Measurements from ENCODE around the gene NDUFB4.

The NDUFB4 gene

GRCh38 chr3:120622457-120622856 lies 26.3 kb downstream of the NDUFB4 start:
- 93% methylated on average over 2 of the region's 3 CpGs for WGBS (ENCODE audit: insufficient coverage)

GRCh38 chr3:120622870-120623726 lies 27.0 kb downstream of the NDUFB4 start:
- WGBS (ENCODE audit: insufficient coverage) = 82% methylated on average over 8 of the region's 12 CpGs
- H3K4me1 ChIP-seq (ENCODE audit: control extremely low read depth in 1 of 4, control insufficient read depth in 4 of 4, insufficient read depth in 4 of 4, low read length in 3 of 4) = no peaks in the 10 kb centered on the region
- no peaks in the 10 kb centered on the region for H3K27me3 ChIP-seq (replicated peaks in 2 of 5; ENCODE audit: control insufficient read depth in 4 of 5, insufficient read depth in 5 of 5, low read length in 4 of 5)
- ChIA-PET CTCF (no interaction called here), POLR2A (no interaction called here)
- DNase-seq = peak; percentile 14 to 50 (median 42)
- peaks cover 0 to 18% (median 9%) of the 10 kb centered on the region in 5 experiments for H3K9me3 ChIP-seq (ENCODE audit: control extremely low read depth in 1 of 5, control insufficient read depth in 4 of 5, insufficient read depth in 2 of 5, low read depth in 1 of 5, low read length in 4 of 5)
- H3K36me3 ChIP-seq (ENCODE audit: control insufficient read depth in 4 of 4, insufficient read depth in 4 of 4, low read length in 3 of 4) = no peaks in the 10 kb centered on the region
- H3K4me3 ChIP-seq (ENCODE audit: control insufficient read depth in 1 of 7, extremely low read depth in 1 of 7, insufficient read depth in 4 of 7, low read depth in 2 of 7, low read length in 6 of 7) = no peak overlapping the region
- H3K27ac ChIP-seq (ENCODE audit: insufficient read depth in 1 of 2, low read depth in 1 of 2, low read length in 2 of 2, poor library complexity in 1 of 2, severe bottlenecking in 2 of 2) = no peak overlapping the region

More at GRCh38 chr3:120622457-120622856, 26.3 kb downstream of the NDUFB4 start:
- H3K4me1 ChIP-seq (ENCODE audit: control extremely low read depth in 1 of 4, control insufficient read depth in 4 of 4, insufficient read depth in 4 of 4, low read length in 3 of 4) = no peaks in the 10 kb centered on the region
- H3K27ac ChIP-seq (ENCODE audit: insufficient read depth in 1 of 2, low read depth in 1 of 2, low read length in 2 of 2, poor library complexity in 1 of 2, severe bottlenecking in 2 of 2) = no peak overlapping the region
- no peak for DNase-seq
- no peaks in the 10 kb centered on the region for H3K36me3 ChIP-seq (ENCODE audit: control insufficient read depth in 4 of 4, insufficient read depth in 4 of 4, low read length in 3 of 4)
- no peak overlapping the region for H3K4me3 ChIP-seq (ENCODE audit: control insufficient read depth in 1 of 7, extremely low read depth in 1 of 7, insufficient read depth in 4 of 7, low read depth in 2 of 7, low read length in 6 of 7)
- no peaks in the 10 kb centered on the region for H3K27me3 ChIP-seq (replicated peaks in 2 of 5; ENCODE audit: control insufficient read depth in 4 of 5, insufficient read depth in 5 of 5, low read length in 4 of 5)
- ChIA-PET POLR2A (no interaction called here), CTCF (no interaction called here)
- peaks cover 0 to 18% (median 9%) of the 10 kb centered on the region in 5 experiments for H3K9me3 ChIP-seq (ENCODE audit: control extremely low read depth in 1 of 5, control insufficient read depth in 4 of 5, insufficient read depth in 2 of 5, low read depth in 1 of 5, low read length in 4 of 5)

GRCh38 chr3:120623727-120624093 lies 27.6 kb downstream of the NDUFB4 start:
- Histone ChIP-seq H3K27ac (ENCODE audit: insufficient read depth in 1 of 2, low read depth in 1 of 2, low read length in 2 of 2, poor library complexity in 1 of 2, severe bottlenecking in 2 of 2) (no peak overlapping the region), H3K4me3 (ENCODE audit: control insufficient read depth in 1 of 7, extremely low read depth in 1 of 7, insufficient read depth in 4 of 7, low read depth in 2 of 7, low read length in 6 of 7) (no peak overlapping the region), H3K9me3 (ENCODE audit: control extremely low read depth in 1 of 5, control insufficient read depth in 4 of 5, insufficient read depth in 2 of 5, low read depth in 1 of 5, low read length in 4 of 5) (peaks cover 0 to 18% (median 9%) of the 10 kb centered on the region in 5 experiments), H3K27me3 (replicated peaks in 2 of 5; ENCODE audit: control insufficient read depth in 4 of 5, insufficient read depth in 5 of 5, low read length in 4 of 5) (no peaks in the 10 kb centered on the region), H3K4me1 (ENCODE audit: control extremely low read depth in 1 of 4, control insufficient read depth in 4 of 4, insufficient read depth in 4 of 4, low read length in 3 of 4) (no peaks in the 10 kb centered on the region), H3K36me3 (ENCODE audit: control insufficient read depth in 4 of 4, insufficient read depth in 4 of 4, low read length in 3 of 4) (no peaks in the 10 kb centered on the region)
- CTCF ChIA-PET = no interaction called here
- no peak for DNase-seq
- POLR2A ChIA-PET = no interaction called here

GRCh38 chr3:120625159-120625586 lies 29.0 kb downstream of the NDUFB4 start:
- no peak for DNase-seq
- Histone ChIP-seq H3K36me3 (ENCODE audit: control insufficient read depth in 4 of 4, insufficient read depth in 4 of 4, low read length in 3 of 4) (no peaks in the 10 kb centered on the region), H3K9me3 (ENCODE audit: control extremely low read depth in 1 of 5, control insufficient read depth in 4 of 5, insufficient read depth in 2 of 5, low read depth in 1 of 5, low read length in 4 of 5) (peaks cover 0 to 18% (median 10%) of the 10 kb centered on the region in 5 experiments), H3K27ac (ENCODE audit: insufficient read depth in 1 of 2, low read depth in 1 of 2, low read length in 2 of 2, poor library complexity in 1 of 2, severe bottlenecking in 2 of 2) (no peak overlapping the region), H3K4me3 (ENCODE audit: control insufficient read depth in 1 of 7, extremely low read depth in 1 of 7, insufficient read depth in 4 of 7, low read depth in 2 of 7, low read length in 6 of 7) (no peak overlapping the region), H3K4me1 (ENCODE audit: control extremely low read depth in 1 of 4, control insufficient read depth in 4 of 4, insufficient read depth in 4 of 4, low read length in 3 of 4) (no peaks in the 10 kb centered on the region), H3K27me3 (replicated peaks in 2 of 5; ENCODE audit: control insufficient read depth in 4 of 5, insufficient read depth in 5 of 5, low read length in 4 of 5) (no peaks in the 10 kb centered on the region)
- ChIA-PET POLR2A (no interaction called here), CTCF (no interaction called here)

GRCh38 chr3:120634539-120634938 lies 38.4 kb downstream of the NDUFB4 start:
- no peak overlapping the region for H3K4me3 ChIP-seq (ENCODE audit: control insufficient read depth in 1 of 7, extremely low read depth in 1 of 7, insufficient read depth in 4 of 7, low read depth in 2 of 7, low read length in 6 of 7)
- no peaks in the 10 kb centered on the region for H3K27me3 ChIP-seq (replicated peaks in 2 of 5; ENCODE audit: control insufficient read depth in 4 of 5, insufficient read depth in 5 of 5, low read length in 4 of 5)
- H3K4me1 ChIP-seq (ENCODE audit: control extremely low read depth in 1 of 4, control insufficient read depth in 4 of 4, insufficient read depth in 4 of 4, low read length in 3 of 4) = no peaks in the 10 kb centered on the region
- ChIA-PET POLR2A (no interaction called here), CTCF (interaction anchor here (1.2 to 1.9 kb wide), 2 partner anchors 11 to 13 kb away, joined by 4 to 6 read pairs; no protein-coding TSS in a partner anchor)
- no peak overlapping the region for H3K27ac ChIP-seq (ENCODE audit: insufficient read depth in 1 of 2, low read depth in 1 of 2, low read length in 2 of 2, poor library complexity in 1 of 2, severe bottlenecking in 2 of 2)
- no peak for DNase-seq
- WGBS (ENCODE audit: insufficient coverage) = no CpG with 5 or more reads among the region's 1 CpG
- peaks cover 0 to 3% (median 2%) of the 10 kb centered on the region in 5 experiments for H3K9me3 ChIP-seq (ENCODE audit: control extremely low read depth in 1 of 5, control insufficient read depth in 4 of 5, insufficient read depth in 2 of 5, low read depth in 1 of 5, low read length in 4 of 5)
- H3K36me3 ChIP-seq (ENCODE audit: control insufficient read depth in 4 of 4, insufficient read depth in 4 of 4, low read length in 3 of 4) = no peaks in the 10 kb centered on the region

GRCh38 chr3:120636795-120637401 lies 40.8 kb downstream of the NDUFB4 start:
- H3K4me1 ChIP-seq (ENCODE audit: control extremely low read depth in 1 of 4, control insufficient read depth in 4 of 4, insufficient read depth in 4 of 4, low read length in 3 of 4) = peaks cover 2 to 19% (median 3%) of the 10 kb centered on the region in 4 experiments
- WGBS (ENCODE audit: insufficient coverage) = no CpG with 5 or more reads among the region's 2 CpGs
- no peak overlapping the region for H3K4me3 ChIP-seq (ENCODE audit: control insufficient read depth in 1 of 7, extremely low read depth in 1 of 7, insufficient read depth in 4 of 7, low read depth in 2 of 7, low read length in 6 of 7)
- no peak for DNase-seq
- peaks cover 0 to 3% (median 0%) of the 10 kb centered on the region in 5 experiments for H3K9me3 ChIP-seq (ENCODE audit: control extremely low read depth in 1 of 5, control insufficient read depth in 4 of 5, insufficient read depth in 2 of 5, low read depth in 1 of 5, low read length in 4 of 5)
- CTCF ChIA-PET = interaction anchor here (0.7 kb wide), 1 partner anchor 36 kb away, joined by 3 read pairs; no protein-coding TSS in a partner anchor
- H3K27ac ChIP-seq (ENCODE audit: insufficient read depth in 1 of 2, low read depth in 1 of 2, low read length in 2 of 2, poor library complexity in 1 of 2, severe bottlenecking in 2 of 2) = no peak overlapping the region
- no peaks in the 10 kb centered on the region for H3K27me3 ChIP-seq (replicated peaks in 2 of 5; ENCODE audit: control insufficient read depth in 4 of 5, insufficient read depth in 5 of 5, low read length in 4 of 5)
- H3K36me3 ChIP-seq (ENCODE audit: control insufficient read depth in 4 of 4, insufficient read depth in 4 of 4, low read length in 3 of 4) = no peaks in the 10 kb centered on the region
- POLR2A ChIA-PET = no interaction called here

- DNase-seq = peak in 2 of 3 donors; percentile 56 to 69
- no peak overlapping the region for H3K27ac ChIP-seq (ENCODE audit: insufficient read depth in 1 of 2, low read depth in 1 of 2, low read length in 2 of 2, poor library complexity in 1 of 2, severe bottlenecking in 2 of 2)
- 91% methylated on average over 5 of the region's 6 CpGs for WGBS (ENCODE audit: insufficient coverage)
- POLR2A ChIA-PET = no interaction called here
- H3K27me3 ChIP-seq (replicated peaks in 2 of 5; ENCODE audit: control insufficient read depth in 4 of 5, insufficient read depth in 5 of 5, low read length in 4 of 5) = no peaks in the 10 kb centered on the region
- peak overlapping the region in 1 of 7 experiments; percentile 16 for H3K4me3 ChIP-seq (ENCODE audit: control insufficient read depth in 1 of 7, extremely low read depth in 1 of 7, insufficient read depth in 4 of 7, low read depth in 2 of 7, low read length in 6 of 7)
- peaks cover 3 to 29% (median 12%) of the 10 kb centered on the region in 4 experiments for H3K4me1 ChIP-seq (ENCODE audit: control extremely low read depth in 1 of 4, control insufficient read depth in 4 of 4, insufficient read depth in 4 of 4, low read length in 3 of 4)
- H3K36me3 ChIP-seq (ENCODE audit: control insufficient read depth in 4 of 4, insufficient read depth in 4 of 4, low read length in 3 of 4) = no peaks in the 10 kb centered on the region
- CTCF ChIA-PET = no interaction called here
- H3K9me3 ChIP-seq (ENCODE audit: control extremely low read depth in 1 of 5, control insufficient read depth in 4 of 5, insufficient read depth in 2 of 5, low read depth in 1 of 5, low read length in 4 of 5) = peaks cover 0 to 3% (median 0%) of the 10 kb centered on the region in 5 experiments
Measured at GRCh38 chr3:120637851-120638559, 41.9 kb downstream of the NDUFB4 start.
